Esophagus (tissue), 2 donors: Measurements from ENCODE around the gene ECEL1. TPM values are rescaled to one million over a fixed set of nuclear protein-coding genes. Genes with fewer than 3 reads are reported as not detected.

Experiments
- H3K27ac ChIP-seq, 2 donors: one replicate each; pipeline ENCODE4 v1.5.1; 2013; ENCODE audit warnings: low read depth in 2 of 2, mild to moderate bottlenecking in 2 of 2, inconsistent platforms in 1 of 2, low read length in 1 of 2, moderate library complexity in 1 of 2
- H3K27me3 ChIP-seq, 2 donors: one replicate each; pipeline ENCODE4 v1.6.1; 2013; ENCODE audit warnings: low read length in 2 of 2, control low read depth in 1 of 2, mild to moderate bottlenecking in 1 of 2; ENCODE audit not compliant: insufficient read depth in 2 of 2, control insufficient read depth in 1 of 2
- H3K36me3 ChIP-seq, 2 donors: one replicate each; pipeline ENCODE4 v1.6.1; 2013; ENCODE audit warnings: low read length in 1 of 2; ENCODE audit not compliant: control insufficient read depth in 2 of 2, insufficient read depth in 2 of 2
- H3K4me1 ChIP-seq, 2 donors: one replicate each; pipeline ENCODE4 v1.6.1; 2013; ENCODE audit warnings: low read length in 1 of 2; ENCODE audit not compliant: control insufficient read depth in 2 of 2, insufficient read depth in 2 of 2
- H3K4me3 ChIP-seq, 2 donors: one replicate each; pipeline ENCODE4 v1.5.1; 2013; ENCODE audit warnings: low read length in 2 of 2, mild to moderate bottlenecking in 2 of 2, low read depth in 1 of 2, moderate library complexity in 1 of 2
- H3K9me3 ChIP-seq, 2 donors: one replicate each; pipeline ENCODE4 v1.6.1; 2013; ENCODE audit warnings: mild to moderate bottlenecking in 2 of 2, low read depth in 1 of 2, low read length in 1 of 2, moderate library complexity in 1 of 2; ENCODE audit not compliant: control insufficient read depth in 2 of 2, insufficient read depth in 1 of 2
- WGBS, 2 donors: extraction: QIAGEN DNeasy Blood & Tissue Kit; methylation state at CpG; one replicate each; pipeline ENCODE4 v1.1.7; 2013; 5-methylcytosine and 5-hydroxymethylcytosine counted together
- polyA plus RNA-seq, 2 donors: library from polyadenylated mRNA; stranded (reverse); fragments of 200-250 nt; gene quantifications; one replicate each; pipeline ENCODE4 v1.2.3, GENCODE V29; 2013
- donor health status: healthy with polysubstance abuse.
- donor health status: Bipolar disorder and iron deficiency.

ECEL1 gene
- polyA plus RNA-seq, 2 donors = 0.31 TPM; not detected in 1

DNA sequence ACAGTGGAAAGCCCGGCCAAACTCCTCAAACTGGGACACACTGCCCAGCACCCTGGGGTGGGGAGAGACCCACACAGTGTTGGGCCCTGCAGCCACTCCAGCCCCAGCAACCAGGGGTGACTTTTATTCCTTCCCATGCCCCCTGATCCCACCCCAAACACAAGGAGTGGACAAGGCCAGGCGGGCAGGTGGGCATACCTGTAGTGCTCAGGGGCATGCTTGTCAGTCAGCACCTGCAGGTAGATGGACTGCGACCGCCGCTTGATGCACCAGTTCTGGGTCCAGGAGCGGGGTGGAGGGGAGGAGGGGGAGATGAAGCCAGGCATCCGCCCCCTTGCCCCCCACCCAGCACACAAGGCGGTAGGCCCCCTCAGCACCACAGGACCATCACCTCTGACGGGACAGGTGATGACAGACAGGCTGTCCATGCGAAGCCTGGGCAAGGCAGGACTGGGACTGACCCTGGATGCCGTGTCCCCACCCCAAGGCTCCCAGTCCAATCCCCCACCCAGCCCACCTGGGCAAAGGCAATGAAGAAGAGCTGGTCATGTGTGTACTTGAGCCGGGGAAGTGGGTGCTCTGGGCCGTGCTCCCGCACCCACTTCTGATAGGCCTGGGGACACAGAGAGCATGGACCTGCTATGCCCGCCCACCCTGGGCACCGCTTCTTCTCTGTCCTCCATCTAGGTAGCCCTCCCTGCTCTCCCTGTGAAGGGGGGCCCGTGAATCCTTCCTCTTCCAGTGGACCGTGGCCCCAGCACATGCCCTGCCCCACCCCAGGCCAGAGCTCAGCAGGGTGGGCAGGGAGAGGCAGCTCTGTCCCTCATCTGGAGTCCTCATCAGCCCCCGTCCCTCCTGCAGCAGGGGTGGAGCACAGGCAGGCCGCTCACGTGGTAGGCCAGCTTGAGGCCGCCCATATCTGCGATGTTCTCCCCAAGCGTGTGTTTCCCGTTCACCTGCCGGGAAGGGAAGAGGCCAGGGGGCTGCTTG is 7.1 kb downstream of the ECEL1 start:
- H3K27me3 ChIP-seq = peaks cover 0 to 2% of the 10 kb centered on the region in 2 donors
- no peak overlapping the region for H3K4me3 ChIP-seq
- H3K27ac ChIP-seq = no peak overlapping the region
- no peaks in the 10 kb centered on the region for H3K9me3 ChIP-seq
- H3K36me3 ChIP-seq = no peaks in the 10 kb centered on the region
- H3K4me1 ChIP-seq = no peaks in the 10 kb centered on the region
- WGBS, 2 donors = 76 to 83% methylated on average over 26 of the region's 26 CpGs

DNA sequence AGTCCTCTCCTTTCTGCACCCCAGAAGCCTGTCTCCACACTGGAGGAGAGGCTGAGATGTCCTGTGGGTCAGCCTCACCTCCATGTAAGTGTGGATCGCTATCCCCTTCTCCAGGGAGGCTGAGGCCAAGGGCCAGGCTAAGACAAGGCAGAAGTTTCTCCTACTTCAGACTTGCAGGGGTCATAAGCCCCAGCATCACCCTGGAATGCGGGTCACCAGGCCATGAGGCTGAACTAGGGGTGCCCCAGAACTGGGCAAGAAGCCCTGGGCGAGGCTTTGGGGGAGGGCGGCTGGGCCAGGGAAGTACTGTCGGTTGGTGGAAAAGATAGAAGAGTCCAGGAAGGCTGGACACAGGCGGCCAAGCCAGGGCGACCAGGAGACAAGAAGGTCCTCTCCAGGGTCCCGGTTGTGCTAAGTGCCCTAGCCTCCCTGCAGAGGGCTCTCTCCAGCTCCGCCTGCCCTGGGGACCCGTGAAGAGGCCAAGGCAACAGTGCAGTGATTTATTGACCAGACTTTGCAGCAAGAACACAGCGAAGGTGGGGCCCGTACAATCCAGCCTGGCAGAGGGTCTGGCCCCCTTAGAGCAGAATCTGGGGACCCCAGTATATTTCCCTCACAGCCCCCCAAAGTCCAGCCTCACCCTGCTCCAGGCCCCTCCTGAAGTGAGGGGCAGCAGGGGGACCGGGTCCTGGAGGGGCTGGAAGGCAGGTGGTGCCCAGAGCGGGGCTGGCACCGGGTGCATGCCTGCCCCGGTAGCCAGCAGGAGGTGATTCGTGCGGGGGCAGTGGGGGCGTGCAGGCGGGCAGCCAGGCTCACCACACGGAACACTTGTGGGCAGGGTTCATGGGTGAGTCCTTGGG is 8.1 kb downstream of the ECEL1 start:
- no peaks in the 10 kb centered on the region for H3K9me3 ChIP-seq
- 68 to 76% methylated on average over 21 of the region's 21 CpGs for WGBS, 2 donors
- H3K27me3 ChIP-seq = no peaks in the 10 kb centered on the region
- H3K36me3 ChIP-seq = no peaks in the 10 kb centered on the region
- H3K27ac ChIP-seq = no peak overlapping the region
- no peaks in the 10 kb centered on the region for H3K4me1 ChIP-seq
- H3K4me3 ChIP-seq = no peak overlapping the region

DNA sequence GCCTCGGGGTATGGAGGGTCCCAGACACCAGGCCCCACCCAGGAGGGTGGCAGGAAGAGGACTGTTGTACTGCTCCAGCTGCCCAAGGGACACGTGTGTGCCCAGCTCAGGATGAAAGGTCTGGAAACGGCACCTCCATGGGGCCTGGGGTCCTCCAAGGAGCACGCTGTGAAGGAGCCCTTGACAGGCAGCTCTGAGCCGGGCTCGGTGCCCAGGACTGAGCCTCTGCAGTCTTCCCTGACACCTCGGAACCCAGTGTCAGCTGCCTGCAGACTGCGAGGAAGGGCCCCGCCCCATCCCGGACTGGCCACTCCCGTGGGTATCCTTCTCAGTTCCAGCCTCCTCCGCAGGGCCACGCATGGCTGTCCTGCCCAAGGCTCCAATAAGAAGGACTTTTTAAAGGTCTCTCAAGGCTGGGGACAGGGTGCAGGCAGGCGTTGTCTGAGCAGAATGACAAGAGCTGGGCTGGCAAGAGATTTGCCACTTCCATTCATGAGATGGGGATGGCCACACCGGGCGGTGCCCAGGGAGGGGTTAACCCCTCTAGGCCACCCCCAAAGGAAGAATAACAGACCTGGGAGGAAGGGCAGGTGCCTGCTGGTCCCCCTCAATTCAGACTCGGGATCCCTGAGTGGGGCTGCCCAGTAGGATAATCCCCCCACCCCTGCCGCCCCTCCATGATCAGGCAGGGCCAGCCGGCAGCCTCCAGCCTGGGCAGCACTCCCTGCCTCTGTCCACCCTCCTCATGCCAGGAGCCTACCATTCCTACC is 8.9 kb downstream of the ECEL1 start:
- Histone ChIP-seq H3K4me3 (no peak overlapping the region), H3K4me1 (no peaks in the 10 kb centered on the region), H3K27me3 (no peaks in the 10 kb centered on the region), H3K36me3 (no peaks in the 10 kb centered on the region), H3K9me3 (no peaks in the 10 kb centered on the region), H3K27ac (no peak overlapping the region)
- WGBS, 2 donors = 66% methylated on average over 17 to 19 of the region's 19 CpGs

DNA sequence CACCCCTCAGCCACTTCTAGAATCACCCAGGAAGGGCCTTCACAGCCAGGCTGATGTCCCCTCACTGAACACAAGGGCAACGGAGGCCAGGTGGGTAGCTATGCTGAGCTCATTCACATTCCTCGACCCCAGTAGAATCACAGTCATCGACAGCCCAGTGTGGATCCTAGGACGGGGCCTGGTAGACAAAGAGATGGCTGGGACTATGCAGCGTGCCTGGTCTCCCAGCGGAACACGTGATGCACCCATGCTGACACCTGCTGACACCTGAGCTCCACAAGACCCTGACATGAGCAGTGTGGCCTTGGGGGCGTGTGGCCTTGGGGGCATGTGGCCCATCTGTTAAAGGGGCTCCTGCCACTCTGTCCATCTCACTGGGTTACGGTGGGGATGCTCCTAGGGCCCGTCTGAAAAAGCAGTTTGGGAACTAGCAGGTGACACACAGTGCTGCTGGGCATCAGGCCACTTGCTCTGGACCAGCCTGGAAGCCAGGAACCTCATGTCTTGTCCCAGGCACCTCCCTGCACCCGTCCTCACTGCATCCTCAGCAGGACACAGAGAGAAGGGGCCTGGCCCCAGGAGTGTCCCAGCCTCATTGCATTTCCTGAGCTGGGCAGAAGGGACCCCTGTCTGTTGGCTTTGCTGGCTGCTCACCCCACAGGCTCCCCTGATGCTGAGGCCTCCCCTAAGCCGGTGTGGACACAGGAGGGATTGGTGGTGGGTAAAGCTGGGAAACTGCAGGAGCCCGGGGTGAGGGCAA is 9.7 kb downstream of the ECEL1 start:
- Histone ChIP-seq H3K27me3 (no peaks in the 10 kb centered on the region), H3K9me3 (no peaks in the 10 kb centered on the region), H3K4me3 (no peak overlapping the region), H3K27ac (no peak overlapping the region), H3K36me3 (no peaks in the 10 kb centered on the region), H3K4me1 (no peaks in the 10 kb centered on the region)
- WGBS, 2 donors = 85 to 89% methylated on average over 13 of the region's 13 CpGs

DNA sequence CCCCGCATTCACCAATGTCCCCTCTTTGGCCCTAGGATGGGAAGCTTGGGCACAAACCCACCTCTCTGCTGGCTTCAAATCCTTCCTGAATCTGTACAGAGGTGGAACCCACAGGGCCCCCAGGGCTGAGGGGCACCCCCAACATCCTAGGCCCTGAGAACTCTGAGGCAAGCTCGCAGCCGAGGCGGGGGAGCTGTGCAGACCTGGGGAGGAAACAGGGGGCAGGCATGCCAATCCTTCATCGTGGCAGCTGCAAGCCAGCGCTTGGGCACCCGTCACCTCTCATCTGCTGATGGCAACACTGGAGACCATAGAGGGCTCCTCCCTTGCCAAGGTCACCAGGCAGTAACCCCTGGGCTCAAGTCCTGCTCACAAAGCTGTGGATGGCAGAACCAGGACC is 10.8 kb downstream of the ECEL1 start:
- H3K27ac ChIP-seq = no peak overlapping the region
- WGBS, 2 donors = 88 to 90% methylated on average over 7 of the region's 7 CpGs
- H3K27me3 ChIP-seq = no peaks in the 10 kb centered on the region
- H3K36me3 ChIP-seq = no peaks in the 10 kb centered on the region
- no peaks in the 10 kb centered on the region for H3K4me1 ChIP-seq
- H3K9me3 ChIP-seq = no peaks in the 10 kb centered on the region
- H3K4me3 ChIP-seq = no peak overlapping the region

DNA sequence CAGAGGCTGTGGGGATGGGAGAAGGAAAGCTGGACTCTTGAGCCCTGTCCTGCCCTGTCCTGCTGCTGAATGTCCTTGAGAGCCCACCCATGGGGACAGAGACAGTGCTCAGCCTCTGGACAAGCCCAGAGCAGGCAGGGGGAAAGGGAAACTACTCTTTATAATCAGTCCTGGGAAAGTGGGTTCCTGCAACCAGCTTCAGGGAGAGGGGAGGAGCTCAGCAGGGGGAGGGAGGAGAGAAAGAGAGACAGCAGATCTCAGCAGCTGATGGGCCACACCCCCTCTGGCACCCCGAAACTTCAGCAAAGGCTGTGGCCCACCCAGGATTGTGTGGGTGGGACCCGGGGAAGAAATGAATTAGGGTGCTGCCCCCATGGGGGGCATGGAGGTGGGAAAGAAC is 11.6 kb downstream of the ECEL1 start:
- Histone ChIP-seq H3K36me3 (no peaks in the 10 kb centered on the region), H3K27me3 (no peaks in the 10 kb centered on the region), H3K9me3 (no peaks in the 10 kb centered on the region), H3K4me3 (no peak overlapping the region), H3K4me1 (no peaks in the 10 kb centered on the region), H3K27ac (no peak overlapping the region)
- WGBS, 2 donors = 67 to 70% methylated on average over 2 of the region's 2 CpGs

DNA sequence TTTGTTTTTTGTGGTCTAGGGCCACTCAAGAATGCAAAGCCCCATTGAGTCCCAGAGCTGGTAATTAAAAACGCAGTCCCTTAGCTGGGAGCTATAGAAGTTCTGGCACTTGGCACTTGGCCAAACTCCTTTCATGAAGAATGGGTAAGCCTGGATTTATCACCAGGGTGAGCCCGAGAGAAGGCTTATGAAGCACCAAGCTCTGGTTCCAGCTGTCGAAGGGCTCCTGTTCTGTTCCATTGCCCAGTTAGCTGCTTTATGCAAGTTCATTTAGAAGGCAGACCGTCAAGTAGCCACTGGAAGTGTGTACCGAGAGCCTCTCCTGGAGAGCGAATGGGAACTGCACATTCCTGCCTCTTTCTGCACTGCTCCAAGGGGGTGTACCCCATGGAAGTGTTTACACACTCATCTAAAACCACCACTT is 14.2 kb downstream of the ECEL1 start:
- no peak overlapping the region for H3K27ac ChIP-seq
- H3K36me3 ChIP-seq = no peaks in the 10 kb centered on the region
- H3K4me1 ChIP-seq = no peaks in the 10 kb centered on the region
- no peaks in the 10 kb centered on the region for H3K9me3 ChIP-seq
- H3K27me3 ChIP-seq = no peaks in the 10 kb centered on the region
- WGBS, 2 donors = 19 to 27% methylated on average over 6 of the region's 6 CpGs
- H3K4me3 ChIP-seq = no peak overlapping the region

DNA sequence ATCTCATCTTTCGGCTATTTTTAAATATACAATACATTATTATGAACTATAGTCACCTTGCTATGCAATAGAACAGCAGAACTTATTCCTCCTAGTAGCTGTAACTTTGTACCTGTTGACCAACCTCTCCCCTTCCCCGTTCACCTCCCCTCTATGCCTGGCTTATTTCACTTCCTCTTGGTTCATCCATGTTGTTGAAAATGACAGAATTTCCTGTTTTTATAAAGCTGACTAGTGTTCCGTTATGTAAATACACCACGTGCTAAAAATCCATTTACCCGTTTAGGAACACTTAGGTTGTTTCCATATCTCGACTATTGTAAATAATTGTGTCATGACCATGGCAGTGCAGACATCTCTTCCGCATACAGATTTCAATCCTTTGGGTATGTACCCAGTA is 21.4 kb downstream of the ECEL1 start:
- Histone ChIP-seq H3K36me3 (no peaks in the 10 kb centered on the region), H3K4me3 (no peak overlapping the region), H3K9me3 (no peaks in the 10 kb centered on the region), H3K27ac (no peak overlapping the region), H3K4me1 (no peaks in the 10 kb centered on the region), H3K27me3 (no peaks in the 10 kb centered on the region)
- 65 to 66% methylated on average over 7 of the region's 7 CpGs for WGBS, 2 donors
